Left forelimb (tissue), 1 donor: ENCODE measurements around the gene PLEKHA7.
"Not testable (repeated sequence)": the region's sequence is repeated elsewhere in the genome, so short reads cannot be mapped to it uniquely, and the experiment has no call there.

ENCODE experiments used
- DNase-seq: peaks from one replicate; pipeline ENCODE4 v3.0.0-alpha.2; 2018; ENCODE audit warnings: low spot score

The PLEKHA7 gene

GRCh38 chr11:17014321-17014832, at the start of gene PLEKHA7:
Gene PLEKHA7, minus strand, starts transcription at chr11:17014414. Its CDS starts 13 bp downstream, at chr11:17014401.
- no peak for DNase-seq

GRCh38 chr11:17063171-17064002, 49.2 kb upstream of the PLEKHA7 start:
- no peak for DNase-seq

- not testable (repeated sequence) for DNase-seq
These were observed 36.9 kb upstream of the PLEKHA7 start for GRCh38 chr11:17051146-17051545.

- DNase-seq: not testable (repeated sequence)
These were observed 34.3 kb upstream of the PLEKHA7 start for GRCh38 chr11:17048491-17048890.

GRCh38 chr11:17046690-17047089, 32.5 kb upstream of the PLEKHA7 start:
- no peak for DNase-seq

GRCh38 chr11:17036666-17037658, 22.7 kb upstream of the PLEKHA7 start:
- no peak for DNase-seq

- DNase-seq: not testable (repeated sequence)
These were observed 19.8 kb upstream of the PLEKHA7 start for GRCh38 chr11:17034027-17034426.

GRCh38 chr11:17026487-17027082, 12.4 kb upstream of the PLEKHA7 start:
- DNase-seq: no peak

GRCh38 chr11:17024924-17025323, 10.7 kb upstream of the PLEKHA7 start:
- no peak for DNase-seq

GRCh38 chr11:17021511-17021910, 7.3 kb upstream of the PLEKHA7 start:
- DNase-seq: no peak

GRCh38 chr11:17020831-17021230, 6.6 kb upstream of the PLEKHA7 start:
- no peak for DNase-seq

- DNase-seq: no peak
These were observed 5.0 kb upstream of the PLEKHA7 start for GRCh38 chr11:17019232-17019631.

GRCh38 chr11:17015627-17016126, 1.5 kb upstream of the PLEKHA7 start:
- peak; percentile 73 for DNase-seq

- no peak for DNase-seq
These were observed 816 bp upstream of the PLEKHA7 start for GRCh38 chr11:17014833-17015626.

GRCh38 chr11:17013548-17014320, 480 bp downstream of the PLEKHA7 start:
- no peak for DNase-seq

GRCh38 chr11:17012712-17013547, 1.3 kb downstream of the PLEKHA7 start:
- no peak for DNase-seq

GRCh38 chr11:17012179-17012578, 2.0 kb downstream of the PLEKHA7 start:
- DNase-seq: no peak

- DNase-seq: no peak
These were observed 3.3 kb downstream of the PLEKHA7 start for GRCh38 chr11:17010851-17011420.

- DNase-seq: no peak
These were observed 6.1 kb downstream of the PLEKHA7 start for GRCh38 chr11:17008099-17008498.
